Measurements from ENCODE around the gene SBF2.

- TF ChIP-seq CTCF (IDR thresholded peaks at IDR 0.05) (no peak), EZH2 (IDR thresholded peaks at IDR 0.05; ENCODE audit: borderline replicate concordance, insufficient read depth, low read depth, low read length, poor library complexity, severe bottlenecking) (no peak)
These were observed 455.8 kb downstream of the SBF2 start for GRCh38 chr11:9838229-9838628.

Measured in B cell (primary cell).